ENCODE measurements around the gene PGS1.

DNA sequence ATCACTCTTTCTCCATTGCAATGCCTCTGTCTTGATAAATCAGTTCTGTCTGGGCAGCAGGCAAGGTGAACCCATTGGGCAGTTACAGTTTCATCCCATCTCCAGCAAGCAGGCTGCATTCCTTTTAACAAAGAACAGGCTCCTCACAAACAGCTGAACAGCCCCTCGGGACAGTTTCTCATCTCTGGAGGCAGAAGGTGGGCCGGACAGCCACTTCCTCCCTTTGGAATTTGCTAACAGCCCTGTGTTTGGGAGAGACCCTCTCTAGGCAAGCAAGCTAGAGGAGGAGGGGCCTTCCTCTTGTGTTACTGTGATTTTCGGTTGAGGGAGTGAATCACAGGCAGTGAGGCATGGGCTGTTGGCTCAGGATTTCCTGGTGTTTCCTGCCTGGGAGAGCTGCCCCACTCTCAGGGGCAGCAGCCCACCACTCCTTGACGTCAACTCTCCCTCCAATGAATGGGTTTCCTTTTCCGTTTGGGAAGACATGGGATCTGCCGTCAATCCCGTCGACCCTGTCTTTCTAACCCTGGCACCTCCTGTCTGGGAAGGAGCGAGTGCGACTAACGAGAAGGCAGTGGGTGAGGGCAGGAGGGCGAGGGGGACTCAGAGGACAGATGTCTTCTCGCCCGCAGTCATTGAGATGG is 3.7 kb upstream of the PGS1 start:
- TF ChIP-seq, protein P1, sequence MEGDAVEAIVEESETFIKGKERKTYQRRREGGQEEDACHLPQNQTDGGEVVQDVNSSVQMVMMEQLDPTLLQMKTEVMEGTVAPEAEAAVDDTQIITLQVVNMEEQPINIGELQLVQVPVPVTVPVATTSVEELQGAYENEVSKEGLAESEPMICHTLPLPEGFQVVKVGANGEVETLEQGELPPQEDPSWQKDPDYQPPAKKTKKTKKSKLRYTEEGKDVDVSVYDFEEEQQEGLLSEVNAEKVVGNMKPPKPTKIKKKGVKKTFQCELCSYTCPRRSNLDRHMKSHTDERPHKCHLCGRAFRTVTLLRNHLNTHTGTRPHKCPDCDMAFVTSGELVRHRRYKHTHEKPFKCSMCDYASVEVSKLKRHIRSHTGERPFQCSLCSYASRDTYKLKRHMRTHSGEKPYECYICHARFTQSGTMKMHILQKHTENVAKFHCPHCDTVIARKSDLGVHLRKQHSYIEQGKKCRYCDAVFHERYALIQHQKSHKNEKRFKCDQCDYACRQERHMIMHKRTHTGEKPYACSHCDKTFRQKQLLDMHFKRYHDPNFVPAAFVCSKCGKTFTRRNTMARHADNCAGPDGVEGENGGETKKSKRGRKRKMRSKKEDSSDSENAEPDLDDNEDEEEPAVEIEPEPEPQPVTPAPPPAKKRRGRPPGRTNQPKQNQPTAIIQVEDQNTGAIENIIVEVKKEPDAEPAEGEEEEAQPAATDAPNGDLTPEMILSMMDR (IDR thresholded peaks at IDR 0.05): no peak
- TF ChIP-seq POLR2A (IDR thresholded peaks at IDR 0.05): no peak
